Ovary (tissue), 9 donors: ENCODE results near the gene CERS6. TPM values are rescaled to one million over a fixed set of nuclear protein-coding genes. Genes with fewer than 3 reads are reported as not detected.

Source experiments
- DNase-seq, 5 donors: peaks; one replicate each; pipeline ENCODE4 v3.0.0-alpha.2; 2019 to 2020
- H3K27ac ChIP-seq, 2 donors: fragments of 200-600 bp; one replicate each; pipeline versions ENCODE4 v1.5.1 to v1.8.0; 2019 to 2022
- H3K27me3 ChIP-seq: fragments of 200-600 bp; one replicate; pipeline ENCODE4 v1.8.0; 2022
- H3K36me3 ChIP-seq: fragments of 200-600 bp; sonication (generic); one replicate; pipeline ENCODE4 v1.5.1; 2019
- H3K4me1 ChIP-seq: one replicate; pipeline ENCODE4 v1.8.1; 2013; ENCODE audit warnings: mild to moderate bottlenecking, moderate library complexity; ENCODE audit not compliant: insufficient read depth
- H3K4me3 ChIP-seq: fragments of 200-600 bp; sonication (generic); one replicate; pipeline ENCODE4 v1.5.1; 2017
- H3K9me3 ChIP-seq, 2 donors: fragments of 200-600 bp in 1 of 2; sonication (generic) in 1 of 2; one replicate each; pipeline versions ENCODE4 v1.5.1 to v1.8.1; 2013 to 2019; ENCODE audit warnings: mild to moderate bottlenecking in 1 of 2, moderate library complexity in 1 of 2
- CTCF ChIP-seq, 3 donors: fragments of 450-650 bp in 2 of 3; fragments of 200-600 bp in 1 of 3; IDR thresholded peaks; one replicate each; pipeline versions ENCODE4 v1.5.1 to v1.8.0; 2016 to 2022; ENCODE audit warnings: antibody characterized with exemption in 3 of 3, mild to moderate bottlenecking in 1 of 3
- EP300 ChIP-seq: sonication (generic); formaldehyde crosslinking; IDR thresholded peaks from one replicate; pipeline ENCODE4 v1.6.1; 2017; ENCODE audit warnings: antibody characterized with exemption
- POLR2A ChIP-seq: fragments of 450-650 bp; IDR thresholded peaks from one replicate; pipeline ENCODE4 v1.6.1; 2017; ENCODE audit warnings: antibody characterized with exemption, mild to moderate bottlenecking, moderate library complexity
- WGBS, 3 donors: extraction: QIAGEN DNeasy Blood & Tissue Kit in 1 of 3; methylation state at CpG; one replicate each; pipeline versions ENCODE4 v1.1.5 to v1.1.7; 2013 to 2017; 5-methylcytosine and 5-hydroxymethylcytosine counted together
- intact Hi-C, 4 donors: fragments of 100-400 bp; cut with DNase I; formaldehyde crosslinking; loops; one replicate each; pipeline versions ENCODE4 v1.11.0 to v1.15.1; 2022 to 2023
- polyA plus RNA-seq, 2 donors: library from polyadenylated mRNA; stranded (reverse); fragments of 200-250 nt in 1 of 2; fragments of 350-450 nt in 1 of 2; fragmentation: Illumina TruSeq in 1 of 2; extraction: RNeasy Lipid Tissue Mini Kit (QIAGEN cat#74804) in 1 of 2; gene quantifications; one replicate each; pipeline ENCODE4 v1.2.3, GENCODE V29; 2013 to 2014
- total RNA-seq, 7 donors: library from RNA; depleted of rRNA in 2 of 7; stranded (reverse); fragments of >200 nt in 2 of 7; fragmentation: NEBNext Ultra II Directional in 3 of 7; extraction: Animal tissue kit (Norgen Biotek cat#: 25700) in 3 of 7; gene quantifications; one replicate each; pipeline versions ENCODE4 v1.1.0 to v1.2.4, GENCODE V29; 2016 to 2023
- donor health status: DM: no; HTN: no; CAD: no; lungs with moderate emphysema.
- donor health status: DM: no; HTN: no; CAD: no.
- donor health status: Bipolar disorder and iron deficiency.
- donor health status: DM: yes; HTN: yes; CAD: no.
- donor health status: DM: no; HTN: no; CAD: no.
- donor health status: DM: yes; HTN: yes; CAD: no.

CERS6 gene
- total and polyA plus RNA-seq, 9 donors = 11.5 to 30.8 (median 24.9) TPM

GRCh38 chr2:168528469-168528868 is 72.4 kb downstream of the CERS6 start:
- no peaks in the 10 kb centered on the region for H3K9me3 ChIP-seq
- intact Hi-C loops = no loop called here
- H3K27ac ChIP-seq = no peak overlapping the region
- no peak for DNase-seq
- no peak overlapping the region for H3K4me3 ChIP-seq
- peaks cover 14% of the 10 kb centered on the region for H3K4me1 ChIP-seq
- H3K27me3 ChIP-seq = no peaks in the 10 kb centered on the region
- no peaks in the 10 kb centered on the region for H3K36me3 ChIP-seq
- TF ChIP-seq CTCF (IDR thresholded peaks at IDR 0.05) (no peak), EP300 (no peak), POLR2A (no peak)

- intact Hi-C loops = no loop called here
- Histone ChIP-seq H3K36me3 (no peaks in the 10 kb centered on the region), H3K4me1 (peaks cover 14% of the 10 kb centered on the region), H3K4me3 (no peak overlapping the region), H3K9me3 (no peaks in the 10 kb centered on the region), H3K27me3 (no peaks in the 10 kb centered on the region), H3K27ac (no peak overlapping the region)
- TF ChIP-seq POLR2A (no peak), EP300 (no peak), CTCF (IDR thresholded peaks at IDR 0.05) (no peak)
- DNase-seq = no peak
- 91 to 98% (median 95%) methylated on average over 2 of the region's 2 CpGs for WGBS, 3 donors
These were observed 73.2 kb downstream of the CERS6 start for GRCh38 chr2:168529054-168529833.

GRCh38 chr2:168529900-168530561 is 74.0 kb downstream of the CERS6 start:
- 86 to 93% (median 88%) methylated on average over 8 of the region's 8 CpGs for WGBS, 3 donors
- Histone ChIP-seq H3K4me1 (peaks cover 12% of the 10 kb centered on the region), H3K27ac (no peak overlapping the region), H3K4me3 (no peak overlapping the region), H3K9me3 (no peaks in the 10 kb centered on the region), H3K36me3 (no peaks in the 10 kb centered on the region), H3K27me3 (no peaks in the 10 kb centered on the region)
- intact Hi-C loops = no loop called here
- no peak for DNase-seq
- TF ChIP-seq POLR2A = no peak
- no peak for TF ChIP-seq EP300
- no peak for TF ChIP-seq CTCF (IDR thresholded peaks at IDR 0.05)

GRCh38 chr2:168530982-168531622 is 75.0 kb downstream of the CERS6 start:
- no peaks in the 10 kb centered on the region for H3K9me3 ChIP-seq
- H3K27ac ChIP-seq = no peak overlapping the region
- H3K4me1 ChIP-seq = peaks cover 11% of the 10 kb centered on the region
- TF ChIP-seq POLR2A (no peak), CTCF (IDR thresholded peaks at IDR 0.05) (no peak), EP300 (no peak)
- no peaks in the 10 kb centered on the region for H3K27me3 ChIP-seq
- WGBS, 3 donors = 83 to 93% (median 91%) methylated on average over 4 of the region's 4 CpGs
- intact Hi-C loops = no loop called here
- H3K36me3 ChIP-seq = no peaks in the 10 kb centered on the region
- no peak overlapping the region for H3K4me3 ChIP-seq
- no peak for DNase-seq
